HUES64 (cell line): ENCODE results near the gene MSMP.
A peak's percentile ranks its signal among the peaks of the same experiment; 100 is the strongest.

Experiments used
- H3K27ac ChIP-seq: 2 replicates; pipeline ENCODE4 v1.7.0; 2013; ENCODE audit warnings: low read depth, low read length, inconsistent platforms
- H3K27me3 ChIP-seq: 2 replicates; pipeline ENCODE4 v1.6.1; 2013; ENCODE audit warnings: mild to moderate bottlenecking, low read length; ENCODE audit not compliant: insufficient read depth
- H3K36me3 ChIP-seq: 2 replicates; pipeline ENCODE4 v1.6.1; 2013; ENCODE audit warnings: mild to moderate bottlenecking, low read length; ENCODE audit not compliant: insufficient read depth
- H3K4me1 ChIP-seq: 2 replicates; pipeline ENCODE4 v1.6.1; 2013; ENCODE audit warnings: mild to moderate bottlenecking, low read length, moderate library complexity; ENCODE audit not compliant: insufficient read depth
- H3K4me3 ChIP-seq: 2 replicates; pipeline ENCODE4 v1.5.1; 2013; ENCODE audit warnings: mild to moderate bottlenecking, low read length, moderate library complexity
- H3K9ac ChIP-seq: 2 replicates; pipeline ENCODE4 v1.6.1; 2013; ENCODE audit warnings: mild to moderate bottlenecking, low read depth, low read length
- H3K9me3 ChIP-seq: 2 replicates; pipeline ENCODE4 v1.6.1; 2013; ENCODE audit warnings: low read depth, low read length; ENCODE audit not compliant: insufficient read depth
- WGBS: fragments of 150-250, 120-280 bp; methylation state at CpG from one replicate; pipeline ENCODE4 v1.1.7; 2013; ENCODE audit warnings: missing lambda C conversion rate; 5-methylcytosine and 5-hydroxymethylcytosine counted together

Gene MSMP

DNA sequence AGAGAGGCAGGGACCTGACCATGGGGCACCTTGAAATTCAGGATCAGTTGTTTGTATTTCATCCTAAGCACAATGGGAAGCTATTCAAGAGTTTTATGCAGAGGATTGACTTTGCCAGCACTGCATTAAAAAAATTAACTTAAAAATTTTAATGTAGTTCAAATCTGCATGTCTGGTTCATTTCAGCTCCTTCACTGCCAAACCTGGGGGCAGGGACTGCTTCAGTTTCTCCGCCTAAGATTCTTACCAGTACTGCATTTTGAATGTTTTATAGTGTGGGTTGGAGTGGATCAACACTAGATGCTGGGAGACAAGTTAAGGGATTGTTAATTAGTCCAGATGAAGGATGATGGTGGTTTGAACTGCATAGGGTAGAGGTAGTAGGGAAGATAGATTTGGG, 15.7 kb upstream of the MSMP start:
- Histone ChIP-seq H3K9me3 (no peaks in the 10 kb centered on the region), H3K27ac (no peak overlapping the region), H3K4me1 (peaks cover under 1% of the 10 kb centered on the region), H3K9ac (no peak overlapping the region), H3K4me3 (no peak overlapping the region), H3K36me3 (no peaks in the 10 kb centered on the region), H3K27me3 (no peaks in the 10 kb centered on the region)
- 89% methylated on average over 1 of the region's 1 CpG for WGBS

- WGBS, result no CpG with 5 or more reads among the region's 1 CpG
- Histone ChIP-seq H3K4me1 (peaks cover 3% of the 10 kb centered on the region; the same call in 1 of the 2 replicates), H3K9me3 (no peaks in the 10 kb centered on the region)
These were observed 13.4 kb upstream of the MSMP start for GRCh38 chr9:35767458-35767857.

GRCh38 chr9:35766997-35767396, 12.9 kb upstream of the MSMP start:
- 92% methylated on average over 1 of the region's 2 CpGs for WGBS
- no peak overlapping the region for H3K9ac ChIP-seq
- H3K4me1 ChIP-seq, result peaks cover 5% of the 10 kb centered on the region; the same call in 1 of the 2 replicates

More at GRCh38 chr9:35767458-35767857, 13.4 kb upstream of the MSMP start:
- Histone ChIP-seq H3K9ac (no peak overlapping the region), H3K4me3 (no peak overlapping the region), H3K27ac (no peak overlapping the region), H3K36me3 (no peaks in the 10 kb centered on the region), H3K27me3 (no peaks in the 10 kb centered on the region)

GRCh38 chr9:35763803-35764202, 9.7 kb upstream of the MSMP start:
- H3K9me3 ChIP-seq, result no peaks in the 10 kb centered on the region
- peaks cover 5% of the 10 kb centered on the region; the same call in 1 of the 2 replicates for H3K4me1 ChIP-seq

More at GRCh38 chr9:35766997-35767396, 12.9 kb upstream of the MSMP start:
- H3K4me3 ChIP-seq, result no peak overlapping the region
- H3K27me3 ChIP-seq, result no peaks in the 10 kb centered on the region
- no peaks in the 10 kb centered on the region for H3K36me3 ChIP-seq
- H3K9me3 ChIP-seq, result no peaks in the 10 kb centered on the region
- no peak overlapping the region for H3K27ac ChIP-seq

GRCh38 chr9:35763181-35763580, 9.1 kb upstream of the MSMP start:
- peaks cover 9% of the 10 kb centered on the region; the same call in 1 of the 2 replicates for H3K4me1 ChIP-seq
- no peaks in the 10 kb centered on the region for H3K27me3 ChIP-seq
- H3K9me3 ChIP-seq, result no peaks in the 10 kb centered on the region
- no peaks in the 10 kb centered on the region for H3K36me3 ChIP-seq
- no peak overlapping the region for H3K9ac ChIP-seq
- 86% methylated on average over 1 of the region's 2 CpGs for WGBS
- no peak overlapping the region for H3K4me3 ChIP-seq
- H3K27ac ChIP-seq, result no peak overlapping the region

More at GRCh38 chr9:35763803-35764202, 9.7 kb upstream of the MSMP start:
- H3K4me3 ChIP-seq, result no peak overlapping the region
- no peaks in the 10 kb centered on the region for H3K27me3 ChIP-seq
- WGBS, result 92% methylated on average over 1 of the region's 1 CpG
- no peak overlapping the region for H3K27ac ChIP-seq
- no peaks in the 10 kb centered on the region for H3K36me3 ChIP-seq
- H3K9ac ChIP-seq, result no peak overlapping the region

DNA sequence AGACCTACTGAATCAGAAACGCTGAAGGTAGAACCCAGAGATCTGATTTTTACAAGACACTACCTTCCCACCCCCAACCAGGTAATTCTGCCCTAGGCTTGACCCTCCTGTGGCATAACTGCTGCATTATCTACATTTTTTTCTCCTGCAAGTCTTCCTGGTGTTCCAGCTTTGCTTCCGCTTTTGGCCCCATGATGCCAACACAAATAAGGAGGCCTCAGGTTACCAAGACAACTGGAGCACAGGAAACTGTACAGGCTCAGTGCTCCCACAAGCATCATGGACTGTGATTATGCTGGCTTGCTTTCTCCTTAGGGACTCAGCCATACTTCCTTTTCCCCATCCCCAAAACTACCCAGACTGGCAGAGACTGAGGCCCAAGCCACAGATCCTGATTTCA, 6.6 kb upstream of the MSMP start:
- no peak overlapping the region for H3K9ac ChIP-seq
- 93% methylated on average over 2 of the region's 2 CpGs for WGBS
- H3K9me3 ChIP-seq, result no peaks in the 10 kb centered on the region
- H3K4me3 ChIP-seq, result no peak overlapping the region
- peaks cover 16% of the 10 kb centered on the region; the same call in 1 of the 2 replicates for H3K4me1 ChIP-seq
- H3K27me3 ChIP-seq, result no peaks in the 10 kb centered on the region
- H3K27ac ChIP-seq, result no peak overlapping the region
- no peaks in the 10 kb centered on the region for H3K36me3 ChIP-seq

DNA sequence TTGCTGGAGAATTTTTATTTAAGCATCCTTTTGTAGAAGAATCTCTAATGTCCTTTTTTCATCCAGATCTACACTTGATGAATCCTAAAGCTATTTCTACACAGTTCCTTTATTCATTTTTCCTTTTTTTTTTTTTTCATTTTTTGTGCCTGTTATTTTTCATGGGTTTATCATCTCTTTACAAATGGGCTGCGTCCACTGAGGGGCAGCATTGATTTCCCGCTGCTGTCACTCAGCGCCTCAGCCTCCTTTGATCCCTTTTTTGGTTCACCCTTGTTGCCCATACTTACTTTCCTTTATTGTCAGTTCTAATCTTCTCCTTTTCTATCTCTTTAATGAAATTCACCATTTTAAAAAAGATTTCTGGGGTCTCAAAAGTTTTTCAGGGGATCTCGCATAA, 5.7 kb upstream of the MSMP start:
- no peak overlapping the region for H3K27ac ChIP-seq
- no peak overlapping the region for H3K9ac ChIP-seq
- WGBS, result 85% methylated on average over 4 of the region's 4 CpGs
- no peaks in the 10 kb centered on the region for H3K27me3 ChIP-seq
- peaks cover 16% of the 10 kb centered on the region; the same call in 1 of the 2 replicates for H3K4me1 ChIP-seq
- H3K36me3 ChIP-seq, result no peaks in the 10 kb centered on the region
- H3K4me3 ChIP-seq, result no peak overlapping the region
- no peaks in the 10 kb centered on the region for H3K9me3 ChIP-seq

DNA sequence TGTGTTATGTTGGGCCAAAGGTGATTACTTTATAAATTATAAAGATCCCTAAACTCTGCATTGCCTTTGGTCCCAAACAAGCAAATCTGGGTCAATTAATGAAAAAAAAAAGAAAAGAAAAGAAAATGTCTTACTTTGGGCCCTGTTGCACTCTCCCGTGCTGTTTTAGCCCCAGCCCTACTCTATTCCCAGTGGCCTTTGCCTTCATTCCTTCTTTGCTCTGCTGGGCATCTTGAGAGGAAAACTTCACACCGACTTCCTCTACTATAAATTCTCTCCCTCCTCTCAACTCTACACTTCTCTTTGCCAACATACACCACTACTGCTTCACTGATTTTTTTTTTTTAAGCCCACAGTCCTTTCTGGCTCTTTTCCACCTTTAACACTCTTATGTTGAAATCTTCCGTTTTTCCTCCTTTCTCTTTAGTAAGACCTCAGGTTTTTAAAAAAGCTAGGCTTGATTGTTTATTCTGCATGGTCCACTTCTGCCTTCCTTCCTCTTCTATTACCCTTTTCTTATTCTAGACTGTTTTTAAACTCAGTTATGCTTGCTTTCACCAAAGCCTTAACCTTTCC, 4.5 kb upstream of the MSMP start:
- H3K4me3 ChIP-seq, result no peak overlapping the region
- peaks cover 16% of the 10 kb centered on the region; the same call in 1 of the 2 replicates for H3K4me1 ChIP-seq
- H3K9me3 ChIP-seq, result no peaks in the 10 kb centered on the region
- WGBS, result 81% methylated on average over 3 of the region's 3 CpGs
- H3K9ac ChIP-seq, result no peak overlapping the region
- H3K27me3 ChIP-seq, result no peaks in the 10 kb centered on the region
- H3K36me3 ChIP-seq, result peaks cover 6% of the 10 kb centered on the region
- no peak overlapping the region for H3K27ac ChIP-seq

DNA sequence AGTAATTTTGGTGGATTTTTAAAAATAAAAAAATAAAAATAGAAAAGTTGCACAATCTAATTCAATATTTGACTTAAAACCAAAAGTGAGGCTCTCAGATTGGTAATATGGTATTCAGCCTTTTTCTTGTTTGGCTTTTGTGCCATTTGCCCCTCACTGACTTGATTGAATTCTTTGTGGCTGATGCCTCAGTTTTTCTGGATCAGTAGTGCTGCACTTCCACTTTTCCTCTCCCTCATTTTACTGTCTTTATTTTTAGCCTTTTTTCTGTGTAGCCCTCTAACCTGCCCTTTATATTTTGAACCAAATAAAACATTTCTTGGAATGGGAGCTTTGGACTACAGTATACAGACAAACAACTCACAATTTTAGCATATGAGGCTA, 3.8 kb upstream of the MSMP start:
- peak overlapping the region; percentile 91; the same call in 1 of the 2 replicates for H3K9ac ChIP-seq
- peak overlapping the region; percentile 88; the same call in 1 of the 2 replicates for H3K27ac ChIP-seq
- peaks cover 13% of the 10 kb centered on the region for H3K36me3 ChIP-seq
- no peaks in the 10 kb centered on the region for H3K9me3 ChIP-seq
- no peaks in the 10 kb centered on the region for H3K27me3 ChIP-seq
- peak overlapping the region; percentile 81 for H3K4me3 ChIP-seq
- H3K4me1 ChIP-seq, result peaks cover 16% of the 10 kb centered on the region; the same call in 1 of the 2 replicates

DNA sequence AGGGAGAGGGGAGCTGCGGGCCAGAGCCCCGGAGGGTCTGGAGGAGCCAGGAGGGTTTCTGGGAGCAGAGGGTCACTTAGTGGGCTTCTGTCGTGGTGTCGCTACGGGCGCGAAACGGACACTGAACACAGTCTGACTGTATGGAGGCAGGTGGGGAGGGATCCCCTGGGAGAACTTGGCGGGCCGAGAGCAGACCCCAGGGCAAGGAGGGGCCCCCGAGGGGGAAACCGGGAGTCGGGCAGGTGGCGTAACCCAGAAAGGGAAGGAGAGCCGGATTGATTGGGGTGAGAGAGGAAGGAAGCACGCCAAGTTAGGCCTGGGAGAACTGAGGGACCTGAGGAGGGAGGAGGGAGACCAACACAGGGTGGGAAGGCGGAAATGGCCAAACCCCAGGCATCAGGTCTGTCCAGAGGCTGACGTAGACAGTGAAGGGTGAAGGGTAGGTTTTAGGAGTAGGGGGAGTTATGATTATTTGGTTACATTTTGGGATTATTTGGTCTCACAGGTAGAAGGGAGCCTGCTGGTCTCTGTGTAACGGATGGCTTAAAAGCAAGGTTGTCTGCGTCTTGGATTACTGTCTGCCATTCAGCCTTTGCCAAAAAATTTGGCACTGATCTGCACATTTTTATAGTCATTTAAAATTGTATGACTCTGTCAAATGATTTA, 3.3 kb upstream of the MSMP start:
- peaks cover 12% of the 10 kb centered on the region; the same call in 1 of the 2 replicates for H3K4me1 ChIP-seq
- H3K9ac ChIP-seq, result peak overlapping the region; percentile 91
- no peaks in the 10 kb centered on the region for H3K9me3 ChIP-seq
- H3K27me3 ChIP-seq, result no peaks in the 10 kb centered on the region
- H3K36me3 ChIP-seq, result peaks cover 18% of the 10 kb centered on the region
- peak overlapping the region; percentile 81 for H3K4me3 ChIP-seq
- 4% methylated on average over 20 of the region's 20 CpGs for WGBS
- peak overlapping the region; percentile 88 for H3K27ac ChIP-seq

DNA sequence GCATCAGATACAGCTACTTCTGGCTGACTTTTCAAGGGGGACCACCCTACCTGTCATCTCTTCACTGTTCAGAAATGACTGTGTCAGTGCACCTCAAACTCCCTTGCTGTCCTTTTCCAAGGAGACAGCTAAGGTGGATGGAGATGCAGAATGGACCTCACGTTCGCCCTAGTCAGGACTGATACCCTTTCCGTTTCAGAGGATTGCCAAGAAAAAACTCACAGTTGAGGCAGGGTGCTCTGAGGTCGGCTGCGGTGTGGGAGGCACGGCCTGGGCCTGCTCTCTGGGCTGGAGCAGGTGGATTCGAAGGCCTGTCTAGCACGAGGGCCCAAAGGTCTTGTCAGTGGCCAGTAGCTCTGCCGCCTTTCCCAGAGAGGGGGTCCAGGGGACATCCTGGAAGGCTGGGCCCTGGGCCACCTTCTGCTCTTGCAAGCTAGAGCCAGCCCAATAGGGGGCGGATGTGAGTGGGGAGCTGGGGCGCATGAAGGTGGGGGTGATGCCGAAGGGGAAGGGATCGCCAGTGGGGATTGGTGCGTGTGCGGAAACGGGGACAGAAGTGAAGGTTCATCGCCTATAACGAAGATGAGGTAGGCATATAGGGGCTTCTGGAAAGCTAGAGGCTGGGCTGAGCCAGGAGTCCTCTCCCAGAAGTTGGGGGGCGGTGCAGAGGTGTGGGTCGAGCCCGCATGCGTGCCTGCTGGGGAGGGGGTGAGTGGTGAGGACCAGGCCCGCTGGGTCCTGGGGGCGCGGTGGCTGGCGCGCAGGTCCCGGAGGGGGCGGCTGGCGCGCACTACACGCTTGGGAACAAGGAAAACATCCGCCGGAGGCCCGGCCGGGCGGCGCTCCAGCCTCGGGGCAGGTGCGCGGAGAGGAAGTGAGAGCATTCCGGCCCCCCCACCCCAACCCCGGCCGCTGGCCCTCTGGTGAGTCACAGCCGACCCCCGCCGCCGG, 2.5 kb upstream of the MSMP start:
- peak overlapping the region; percentile 88 for H3K27ac ChIP-seq
- 14% methylated on average over 48 of the region's 48 CpGs for WGBS
- H3K4me1 ChIP-seq, result peaks cover 11% of the 10 kb centered on the region; the same call in 1 of the 2 replicates
- H3K9ac ChIP-seq, result peak overlapping the region; percentile 91
- H3K4me3 ChIP-seq, result peak overlapping the region; percentile 81
- no peaks in the 10 kb centered on the region for H3K27me3 ChIP-seq
- peaks cover 26% of the 10 kb centered on the region for H3K36me3 ChIP-seq
- no peaks in the 10 kb centered on the region for H3K9me3 ChIP-seq
